GM19043 (cell line): ENCODE data around the gene SEMA3C.

Source experiments
- ATAC-seq: cut with Tn5 transposase; IDR thresholded peaks from one replicate; pipeline ENCODE4 v1.9.1; 2021; ENCODE audit warnings: low read depth; ENCODE audit not compliant: unreplicated experiment

The SEMA3C gene

GRCh38 chr7:80829527-80829926 lies 89.3 kb downstream of the SEMA3C start:
- no peak for ATAC-seq

GRCh38 chr7:80827239-80827633 lies 91.6 kb downstream of the SEMA3C start:
- no peak for ATAC-seq

- no peak for ATAC-seq
These were observed 92.2 kb downstream of the SEMA3C start for GRCh38 chr7:80826520-80827238.

- no peak for ATAC-seq
These were observed 93.4 kb downstream of the SEMA3C start for GRCh38 chr7:80825499-80825898.

- ATAC-seq: no peak
These were observed 94.6 kb downstream of the SEMA3C start for GRCh38 chr7:80824253-80824652.

- ATAC-seq: no peak
These were observed 95.8 kb downstream of the SEMA3C start for GRCh38 chr7:80823057-80823456.

- no peak for ATAC-seq
These were observed 97.0 kb downstream of the SEMA3C start for GRCh38 chr7:80821771-80822319.

GRCh38 chr7:80819503-80819902 lies 99.3 kb downstream of the SEMA3C start:
- no peak for ATAC-seq

- ATAC-seq: no peak
These were observed 100.7 kb downstream of the SEMA3C start for GRCh38 chr7:80818181-80818580.

GRCh38 chr7:80816806-80817205 lies 102.0 kb downstream of the SEMA3C start:
- no peak for ATAC-seq

- no peak for ATAC-seq
These were observed 103.1 kb downstream of the SEMA3C start for GRCh38 chr7:80815733-80816132.

- ATAC-seq: no peak
These were observed 109.3 kb downstream of the SEMA3C start for GRCh38 chr7:80809545-80809944.

- ATAC-seq: no peak
These were observed 111.5 kb downstream of the SEMA3C start for GRCh38 chr7:80807166-80807900.

- no peak for ATAC-seq
These were observed 112.2 kb downstream of the SEMA3C start for GRCh38 chr7:80806663-80807062.

GRCh38 chr7:80804589-80804988 lies 114.3 kb downstream of the SEMA3C start:
- ATAC-seq: no peak

GRCh38 chr7:80802527-80802926 lies 116.3 kb downstream of the SEMA3C start:
- ATAC-seq: no peak

- ATAC-seq: no peak
These were observed 123.9 kb downstream of the SEMA3C start for GRCh38 chr7:80794631-80795573.

GRCh38 chr7:80791509-80791929 lies 127.3 kb downstream of the SEMA3C start:
- ATAC-seq: no peak

- no peak for ATAC-seq
These were observed 128.0 kb downstream of the SEMA3C start for GRCh38 chr7:80790877-80791276.

GRCh38 chr7:80787721-80788120 lies 131.1 kb downstream of the SEMA3C start:
- ATAC-seq: no peak
